GM18517 (cell line): ENCODE results near the gene TNNC1.

Experiments used
- ATAC-seq: cut with Tn5 transposase; IDR thresholded peaks from one replicate; pipeline ENCODE4 v1.9.1; 2021; ENCODE audit warnings: mild to moderate bottlenecking, moderate library complexity; ENCODE audit not compliant: unreplicated experiment

TNNC1 gene

DNA sequence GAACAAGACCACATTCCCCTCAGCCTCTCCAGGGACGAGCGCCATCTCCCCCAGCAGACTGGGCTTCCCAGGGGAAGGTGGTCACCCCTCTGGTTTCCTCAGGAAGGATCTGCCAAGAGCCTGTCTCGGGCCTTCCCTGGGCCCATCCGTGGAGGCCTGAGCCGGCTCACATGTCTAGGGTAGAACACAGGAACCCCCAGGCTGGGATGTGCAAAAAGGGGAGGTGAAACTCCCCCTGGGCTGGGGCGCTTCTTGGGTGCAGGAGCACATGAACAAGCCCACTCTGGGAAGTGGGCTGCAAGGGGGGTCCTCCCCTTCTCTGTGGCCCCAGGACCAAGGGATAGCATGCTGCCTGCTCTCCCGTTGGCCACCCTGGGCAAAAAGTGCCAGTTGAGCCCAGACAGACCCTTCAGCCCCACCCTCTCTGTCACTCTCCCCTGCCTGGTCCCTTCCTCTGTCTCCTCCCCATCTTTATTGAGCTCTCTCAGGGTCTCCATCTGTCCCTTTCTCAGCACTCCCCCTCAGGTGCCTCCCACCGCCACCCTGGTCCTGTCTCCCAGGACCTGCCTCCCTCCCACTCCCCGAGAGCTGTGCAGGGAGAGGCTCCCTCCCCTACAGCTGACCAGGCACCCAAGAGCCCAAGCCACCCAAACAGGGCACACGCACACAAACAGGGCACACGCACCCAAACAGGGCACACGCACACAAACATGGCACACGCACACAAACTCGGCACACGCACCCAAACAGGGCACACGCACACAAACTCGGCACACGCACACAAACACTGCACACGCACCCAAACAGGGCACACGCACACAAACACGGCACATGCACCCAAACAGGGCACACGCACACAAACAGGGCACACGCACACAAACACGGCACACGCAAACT is 9.8 kb downstream of the TNNC1 start:
- no peak for ATAC-seq

DNA sequence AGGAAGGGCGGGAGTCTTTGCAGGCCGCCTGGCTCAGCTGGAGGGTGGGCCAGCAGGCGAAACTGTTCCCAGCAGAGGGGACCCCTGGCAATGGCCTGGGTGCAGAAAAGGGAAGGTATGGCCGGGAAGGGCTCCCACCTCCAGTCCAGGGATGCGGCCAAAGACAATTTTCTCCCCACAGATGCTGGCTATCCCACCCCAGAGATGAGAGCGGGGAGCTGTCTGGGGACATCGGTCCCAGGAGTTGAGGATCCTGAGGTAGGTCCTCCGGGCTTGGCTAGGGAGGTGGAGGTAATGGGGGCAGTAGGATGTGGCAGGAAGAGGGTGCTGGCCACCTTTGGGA is 10.6 kb downstream of the TNNC1 start:
- no peak for ATAC-seq

DNA sequence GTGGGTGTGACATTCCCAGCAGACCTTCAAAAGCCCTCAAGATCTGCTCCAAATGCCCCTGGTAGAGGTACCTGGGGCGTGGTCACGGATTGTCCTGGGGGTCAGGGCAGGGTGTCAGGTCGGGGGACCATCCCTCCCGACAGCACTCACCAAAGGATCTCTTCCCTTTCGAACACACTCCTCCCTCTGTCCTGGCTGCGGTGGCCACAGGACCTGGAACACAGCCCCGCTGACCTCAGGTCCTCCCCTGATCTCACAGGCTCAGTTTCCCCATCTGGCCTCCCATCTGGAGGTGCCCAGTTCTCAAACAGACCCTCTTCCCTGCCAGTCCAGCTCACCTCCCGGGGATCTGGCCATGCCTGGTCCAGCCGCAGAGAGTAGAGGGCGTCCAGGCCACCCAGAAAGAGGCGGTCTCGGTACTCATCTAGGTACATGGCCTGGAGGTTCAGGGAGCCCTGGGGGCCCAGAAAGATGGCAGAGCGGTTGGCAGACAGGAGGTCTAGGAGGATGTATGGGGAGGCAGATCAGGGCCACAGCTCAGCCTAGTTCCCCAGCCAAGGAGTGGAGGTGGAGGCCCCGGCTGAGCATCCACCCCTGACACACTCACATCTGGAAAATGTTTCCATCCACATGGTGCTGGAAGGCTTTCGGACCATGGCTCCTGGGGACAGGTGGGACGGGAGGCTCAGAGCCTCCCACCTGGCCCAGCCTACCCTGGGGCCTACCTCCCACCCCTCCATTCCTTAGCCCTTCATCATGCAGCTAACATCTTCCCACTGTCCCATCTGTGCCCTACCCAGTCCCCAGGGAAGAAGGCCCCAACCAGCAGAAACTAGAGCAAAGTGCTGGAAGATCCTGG is 11.2 kb downstream of the TNNC1 start:
- no peak for ATAC-seq

DNA sequence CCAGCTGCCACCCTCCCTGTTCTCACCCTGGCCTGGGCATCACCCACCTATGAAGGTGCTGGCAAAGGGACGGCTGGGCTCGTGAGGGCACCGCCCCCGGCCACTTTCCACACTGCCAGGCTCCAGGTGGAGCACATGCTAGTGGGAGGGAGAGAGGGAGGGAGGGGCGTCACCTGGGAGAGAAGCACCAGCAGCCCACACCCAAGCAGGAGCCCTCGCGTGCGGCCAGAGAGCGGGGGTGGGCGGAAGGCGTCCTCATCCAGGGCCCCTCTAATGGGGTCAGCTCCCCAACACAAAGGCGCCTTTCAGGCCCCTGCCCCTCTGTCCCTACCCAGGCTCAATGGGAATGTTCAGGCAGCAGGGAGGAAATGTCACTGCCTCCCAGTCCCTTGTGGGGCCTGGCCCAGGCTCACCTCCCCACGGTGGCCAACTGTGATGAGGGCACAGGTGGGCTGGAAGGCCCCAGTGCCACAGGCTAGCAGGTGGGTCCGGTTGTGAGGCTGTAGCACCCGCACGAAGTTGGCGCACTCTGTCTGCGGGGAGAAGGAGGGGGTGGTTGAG is 12.0 kb downstream of the TNNC1 start:
- ATAC-seq, result no peak

DNA sequence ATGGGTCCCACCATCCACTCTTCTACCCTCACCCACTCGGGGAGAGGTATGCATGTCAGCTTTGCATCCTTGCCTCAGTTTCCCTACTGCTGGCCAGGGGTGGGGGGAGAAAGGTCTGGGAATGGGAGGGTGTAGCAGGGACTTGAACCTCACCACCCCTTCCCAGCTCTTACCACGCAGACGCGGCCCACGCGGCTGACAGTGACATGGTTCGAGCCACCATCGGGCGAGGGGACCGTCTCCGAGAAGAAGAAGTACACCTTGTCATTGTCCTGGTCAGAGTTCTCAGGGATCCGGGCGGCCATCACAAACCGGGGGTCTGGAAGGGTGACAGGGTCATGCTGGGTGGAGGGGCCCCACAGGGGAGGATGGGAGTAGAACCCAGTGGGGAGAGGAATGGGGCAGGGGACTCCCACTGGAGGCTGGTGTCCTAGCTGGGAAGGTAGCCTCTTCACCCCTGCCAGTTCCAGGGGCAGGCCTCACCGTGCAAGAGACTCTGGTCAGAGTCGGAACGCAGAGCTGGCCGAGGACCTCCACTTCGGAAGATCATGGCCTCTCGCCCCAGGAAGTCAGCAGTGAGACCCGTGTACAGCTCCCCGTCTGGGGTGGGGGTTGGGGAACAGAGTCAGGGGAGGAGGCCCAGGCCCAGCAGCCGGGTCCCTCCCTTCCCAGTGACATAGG is 12.6 kb downstream of the TNNC1 start:
- ATAC-seq, result no peak

DNA sequence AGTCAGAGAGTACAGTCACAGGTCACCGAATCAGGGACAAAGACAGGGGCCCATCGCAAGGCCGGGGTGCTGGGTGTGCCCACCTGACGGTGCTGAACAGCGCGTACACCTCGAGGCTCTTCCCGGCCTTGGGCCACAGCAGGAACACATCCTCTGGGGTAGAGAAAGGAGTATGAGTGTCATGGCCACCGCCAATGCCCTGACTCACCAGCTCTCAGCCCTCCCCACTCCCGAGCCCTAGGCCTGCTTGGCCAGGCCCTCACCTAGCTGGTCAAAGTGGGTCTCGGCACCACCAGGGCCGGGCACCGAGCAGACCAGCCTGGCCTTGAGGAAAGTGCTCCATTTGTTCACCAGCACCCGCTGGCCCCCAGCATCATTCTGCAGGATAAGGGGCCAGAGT is 13.2 kb downstream of the TNNC1 start:
- ATAC-seq, result no peak

DNA sequence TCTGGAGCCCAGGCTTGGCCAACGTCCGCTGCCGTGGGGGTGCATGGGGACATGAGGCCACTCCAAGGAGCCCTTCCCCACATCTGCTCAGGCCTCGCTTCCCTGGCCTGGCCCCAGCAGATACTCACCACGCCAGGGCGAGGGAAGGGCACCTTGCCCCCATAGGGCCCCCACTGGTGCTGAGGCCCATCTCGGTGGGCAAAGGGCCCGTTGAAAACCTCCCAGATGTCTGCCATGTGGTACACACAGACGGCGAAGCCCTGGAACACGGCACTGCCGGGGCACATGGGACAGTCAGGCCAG is 13.6 kb downstream of the TNNC1 start:
- ATAC-seq, result no peak

DNA sequence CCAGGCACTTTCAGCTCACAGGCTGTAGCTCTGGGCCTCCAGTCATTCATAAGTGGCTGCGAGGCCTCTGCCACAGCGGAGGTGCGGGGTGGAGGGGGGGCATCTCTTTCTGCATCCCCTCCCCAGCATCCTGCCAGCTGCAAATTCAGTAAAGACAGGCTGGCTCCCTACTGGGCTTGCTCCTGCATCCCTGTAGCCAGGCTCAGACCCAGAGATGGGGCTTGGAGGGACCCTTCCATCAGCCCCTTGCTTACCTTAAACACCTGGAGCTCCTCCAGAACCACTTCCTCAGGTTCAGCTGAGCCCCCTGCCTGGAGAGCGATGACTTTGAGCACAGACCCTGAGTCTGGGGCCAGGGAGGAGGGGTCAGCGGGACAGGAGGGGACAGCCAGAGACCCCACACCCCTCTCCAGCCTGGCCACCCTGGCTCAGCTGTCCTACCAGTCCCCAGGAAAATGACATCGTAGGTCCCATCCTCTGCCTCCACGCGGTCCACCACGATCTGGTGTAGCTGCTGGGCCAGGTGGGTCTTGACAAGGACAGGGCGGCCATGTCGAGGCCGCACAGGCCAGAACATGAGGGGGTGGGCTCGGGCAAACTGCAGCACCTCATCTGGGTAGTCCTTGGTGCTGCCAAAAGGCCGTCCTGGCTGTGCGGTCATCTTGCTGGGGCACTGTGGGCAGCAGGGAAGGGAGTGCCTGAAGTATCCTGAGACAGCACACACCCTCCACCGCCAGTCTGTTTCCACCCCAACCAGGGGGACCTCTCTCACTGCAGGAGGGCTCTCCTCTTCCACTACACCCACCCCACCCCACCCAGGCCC is 14.2 kb downstream of the TNNC1 start:
- ATAC-seq, result no peak

DNA sequence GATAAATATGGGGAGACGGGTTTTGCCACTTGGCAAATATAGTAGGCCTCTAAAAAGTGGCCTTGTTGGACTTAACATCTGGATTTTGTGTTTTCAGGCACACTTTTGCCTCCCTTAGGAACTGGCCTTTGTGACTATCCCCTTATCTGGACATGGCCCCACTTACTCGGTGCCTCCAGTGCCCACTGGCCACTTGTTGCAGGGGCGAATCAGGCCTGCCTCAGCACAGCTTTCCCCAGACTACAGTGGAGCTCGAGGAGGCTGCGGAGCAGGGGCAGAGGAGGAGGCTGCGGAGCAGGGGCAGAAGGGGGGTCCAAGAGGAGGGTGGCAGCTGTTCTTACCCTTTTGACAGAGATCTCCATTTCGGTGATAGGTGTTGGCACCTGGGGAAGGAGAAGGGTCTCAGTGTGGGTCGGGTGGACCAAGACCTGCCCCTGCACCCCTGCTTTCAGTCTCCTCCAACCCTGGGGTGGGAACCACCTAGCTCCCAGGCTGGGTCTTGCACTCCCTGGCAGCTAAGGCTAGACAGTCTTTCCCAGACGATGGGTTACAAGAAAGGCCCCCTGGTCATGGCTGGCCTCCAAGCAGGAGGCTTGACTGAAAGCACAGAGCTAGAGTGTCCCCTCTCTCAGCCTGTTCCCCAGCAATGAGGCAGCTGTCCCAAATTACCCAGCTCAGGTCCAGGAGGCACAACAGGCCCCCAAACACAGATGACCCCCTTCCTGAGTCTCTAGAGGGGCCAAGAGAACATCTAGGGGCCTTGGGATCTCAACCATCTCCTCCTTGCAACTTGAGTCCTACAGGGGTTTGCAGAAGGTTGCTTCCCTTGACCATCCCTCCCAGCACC is 15.0 kb downstream of the TNNC1 start:
- no peak for ATAC-seq

DNA sequence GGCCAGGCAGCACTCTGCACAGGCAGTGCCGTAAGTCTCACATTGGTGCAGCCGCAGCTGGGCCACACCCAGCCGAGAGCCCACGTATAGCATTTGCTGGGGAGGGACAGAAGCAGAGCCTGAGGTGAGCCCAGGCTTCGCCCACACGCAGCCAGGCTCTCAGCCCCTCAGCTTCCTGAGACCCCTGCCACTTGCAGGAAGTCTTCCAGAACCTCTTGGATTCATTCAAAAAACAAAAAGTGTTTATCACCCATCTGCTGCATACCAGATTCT is 15.8 kb downstream of the TNNC1 start:
- no peak for ATAC-seq

DNA sequence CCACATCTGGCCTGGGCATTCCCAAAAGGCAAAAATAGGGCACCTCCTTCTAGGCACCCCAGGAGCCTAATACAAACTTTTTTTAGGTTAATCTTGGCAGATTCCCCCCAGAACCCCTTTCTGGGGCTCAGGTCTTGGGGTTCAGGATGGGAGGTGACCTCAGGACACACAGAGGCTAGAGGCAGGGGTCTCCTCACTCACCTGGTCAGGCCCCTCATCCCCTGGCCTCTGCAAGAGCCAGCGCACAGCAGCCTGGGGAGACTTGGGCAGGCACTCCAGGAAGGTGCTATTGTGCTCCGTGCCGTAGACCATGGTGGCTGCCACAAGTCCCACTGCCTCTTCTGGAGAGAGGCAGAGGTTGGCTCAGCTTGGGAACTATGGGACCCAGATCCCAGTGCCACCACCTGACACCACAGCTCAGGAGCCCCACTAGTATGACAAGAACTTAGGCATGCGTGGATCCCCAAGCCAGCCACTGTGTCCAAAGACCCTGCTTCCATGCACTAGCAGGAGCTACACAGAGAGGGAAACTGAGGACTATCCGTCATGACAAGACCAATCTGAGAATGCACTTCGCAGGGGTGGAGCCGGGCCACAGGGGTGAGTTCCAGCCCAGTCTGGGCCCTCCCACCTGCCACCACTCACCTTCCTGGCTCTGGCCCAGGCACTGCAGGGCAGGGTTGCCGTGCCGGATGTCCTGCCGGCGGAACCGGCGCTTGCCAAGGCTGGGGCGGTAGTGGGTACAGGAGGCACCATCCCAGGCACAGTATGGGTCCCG is 16.3 kb downstream of the TNNC1 start:
- no peak for ATAC-seq

DNA sequence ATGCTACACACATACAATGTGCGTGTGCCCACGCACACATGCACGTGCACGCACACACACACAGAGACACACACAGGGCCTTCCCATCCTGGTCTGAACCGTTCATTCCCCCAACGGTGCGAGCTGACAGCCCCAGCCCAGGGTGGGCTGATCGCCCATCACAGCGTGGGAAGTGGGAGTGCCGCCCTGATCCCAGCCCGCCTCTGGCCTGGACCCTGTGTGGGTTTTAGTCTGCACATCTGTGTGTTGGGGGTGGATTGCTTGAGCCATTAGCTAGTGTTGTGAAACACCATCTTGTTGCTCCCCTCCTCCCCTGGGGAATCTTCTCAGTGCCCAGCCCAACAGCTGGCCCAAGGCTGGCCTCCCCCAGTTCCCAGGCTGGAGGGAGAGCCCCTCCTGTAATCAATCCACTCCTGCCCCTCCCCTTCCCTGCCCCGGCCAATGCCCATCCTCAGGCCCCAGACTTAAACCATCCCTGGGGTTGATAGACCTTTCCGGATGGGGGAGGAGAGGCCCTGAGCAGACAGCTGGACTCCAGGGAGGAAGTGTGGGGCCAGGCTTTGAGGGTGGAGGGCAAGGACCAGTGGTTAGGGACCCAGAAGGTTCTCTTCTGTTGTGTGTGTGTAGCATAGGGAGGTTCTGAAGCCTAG is 17.2 kb downstream of the TNNC1 start:
- ATAC-seq, result no peak

DNA sequence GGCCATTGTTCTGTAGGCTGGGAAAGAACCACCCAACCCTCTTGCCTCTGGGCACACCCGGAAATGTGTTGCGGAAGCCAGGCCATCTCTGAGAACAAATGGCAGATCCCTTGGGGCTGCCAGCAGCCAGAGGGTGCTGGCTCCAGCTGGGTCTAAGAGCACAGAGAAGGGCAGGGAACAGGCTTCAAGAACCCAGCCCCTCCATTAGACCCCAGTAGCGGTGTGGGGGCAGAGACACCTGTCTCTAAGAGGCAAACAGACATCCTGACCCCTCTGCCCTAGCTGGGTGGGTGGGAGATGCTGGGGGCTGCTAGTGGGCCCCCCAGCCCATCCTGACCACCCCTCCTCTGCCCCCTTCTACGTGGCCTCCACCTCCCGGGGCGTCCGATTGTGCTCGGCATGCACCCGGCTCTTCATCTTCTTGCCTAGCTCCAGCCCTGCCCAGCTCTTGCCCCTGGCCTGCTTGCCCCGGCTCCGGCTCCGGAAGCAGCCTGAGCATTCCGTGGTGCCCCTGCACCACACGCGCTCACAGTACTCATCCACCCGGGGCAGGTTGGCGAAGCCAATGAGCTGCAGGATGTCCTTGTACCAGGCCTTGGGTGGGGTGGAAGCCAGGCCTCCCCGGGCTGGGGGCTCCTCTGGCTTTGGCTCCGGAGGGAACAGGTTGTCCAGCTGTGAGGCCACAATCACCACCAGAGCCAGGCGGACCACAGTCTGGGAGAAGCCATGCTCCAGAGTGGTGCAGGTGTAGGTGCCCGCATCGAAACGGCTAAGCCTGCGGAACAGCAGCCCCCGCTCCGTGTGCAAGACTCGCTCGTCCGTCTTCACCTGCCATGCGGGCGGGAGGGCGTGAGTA is 18.4 kb downstream of the TNNC1 start:
- ATAC-seq, result no peak

DNA sequence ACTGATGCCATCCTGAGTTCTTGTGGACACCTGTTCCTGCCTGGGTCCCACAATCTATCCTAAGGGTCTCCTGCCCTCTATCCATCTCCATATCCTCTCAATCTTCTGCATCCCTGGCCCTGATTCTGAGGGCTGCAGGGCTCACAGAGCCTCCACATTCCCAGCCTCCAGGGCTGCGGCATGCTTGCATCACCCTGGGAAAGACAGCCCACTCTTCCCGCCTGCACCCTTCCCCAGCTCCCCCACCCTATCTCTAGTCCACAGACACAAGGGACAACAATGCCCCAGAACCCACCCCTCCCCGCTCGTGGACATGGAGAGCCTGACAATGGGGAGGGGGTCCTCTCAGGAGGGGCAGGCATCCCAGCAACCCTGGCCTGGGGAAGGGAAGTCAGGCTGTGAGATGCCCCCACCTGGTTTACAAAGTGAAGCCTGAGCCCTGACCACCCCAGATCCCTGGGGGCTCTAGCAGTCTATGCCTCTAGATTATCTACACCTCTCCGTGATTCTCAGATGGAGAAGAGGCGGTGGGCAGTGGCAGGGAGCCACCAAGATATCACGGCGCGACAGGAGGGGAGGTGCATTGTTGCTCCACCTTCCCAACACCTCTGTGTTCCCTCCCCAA is 19.2 kb downstream of the TNNC1 start:
- ATAC-seq, result no peak

DNA sequence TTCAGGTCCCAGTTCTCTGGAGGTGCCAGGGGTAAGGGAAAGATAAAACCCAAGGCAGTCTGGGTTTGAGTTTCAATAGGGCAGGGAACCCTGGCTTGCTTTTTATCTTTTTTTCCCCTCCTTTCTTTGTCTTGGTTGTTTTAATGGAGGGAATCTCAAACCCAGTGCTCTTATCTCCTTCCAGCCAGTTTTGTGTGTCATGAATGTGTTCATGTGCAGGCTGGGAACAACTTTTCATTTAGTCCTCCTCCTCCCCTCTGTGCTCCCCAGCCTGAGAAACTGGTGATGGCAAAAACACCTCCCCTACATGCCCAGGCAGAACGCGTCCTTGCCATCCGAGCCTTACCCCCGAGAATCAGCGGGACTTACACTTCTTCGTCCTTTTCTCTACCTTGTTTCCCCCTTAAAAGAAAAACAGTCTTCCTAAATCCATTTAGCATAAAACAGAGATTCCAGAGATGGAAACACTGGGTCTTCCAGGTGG is 19.8 kb downstream of the TNNC1 start:
- ATAC-seq, result no peak

DNA sequence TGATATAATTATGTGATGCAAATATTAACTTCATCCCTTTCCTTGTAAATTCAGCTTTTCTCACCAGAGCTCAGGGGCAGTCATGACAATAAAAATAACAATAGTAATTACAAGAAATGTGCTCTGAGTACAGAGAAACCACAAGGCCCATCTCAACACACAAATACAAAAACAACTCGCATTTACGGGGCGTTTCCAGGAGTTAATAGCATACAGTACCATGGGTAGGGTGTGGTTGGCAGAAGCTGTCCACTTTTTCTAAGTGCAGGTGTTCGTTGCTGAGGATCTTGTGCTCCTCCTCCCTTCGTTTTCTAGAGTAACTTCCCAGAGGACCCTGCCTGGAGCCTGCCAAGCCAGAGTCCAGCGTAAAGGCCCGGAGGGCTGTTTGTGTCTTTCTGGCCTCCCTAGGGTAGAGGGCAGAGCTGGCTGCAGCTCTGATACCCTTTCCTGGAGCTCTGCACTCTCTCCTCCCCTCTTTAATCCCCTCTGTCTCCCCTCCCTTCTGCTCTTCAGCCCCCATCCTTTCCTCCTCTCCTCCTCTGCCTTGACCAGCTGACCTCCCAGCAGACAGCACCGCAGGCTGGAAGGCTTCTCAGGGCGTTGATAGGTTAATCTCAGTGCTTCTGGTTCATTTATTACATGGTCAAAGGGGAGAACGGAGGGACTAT is 20.4 kb downstream of the TNNC1 start:
- no peak for ATAC-seq

DNA sequence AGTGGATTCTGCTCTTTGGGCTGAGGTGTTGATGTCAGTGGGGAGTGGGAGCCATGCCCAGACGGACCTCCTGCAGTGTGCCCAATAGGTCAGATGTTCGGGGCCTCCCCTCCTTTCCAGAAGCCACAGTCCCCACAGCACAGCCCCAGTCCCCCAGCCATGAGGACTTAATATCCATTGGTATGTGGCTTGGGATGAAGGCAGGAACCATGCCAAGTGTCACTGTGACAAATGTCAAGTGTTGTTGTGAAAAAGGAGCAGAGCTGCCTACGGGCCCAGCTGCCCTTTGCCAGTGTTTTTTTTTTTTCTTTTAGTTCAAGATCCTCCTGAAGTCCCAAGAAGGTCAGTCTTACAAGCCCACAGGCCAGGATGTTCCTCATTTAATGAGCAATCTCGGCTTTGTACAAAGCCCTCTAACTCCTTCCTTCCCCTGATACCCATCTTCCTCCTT is 21.1 kb downstream of the TNNC1 start:
- no peak for ATAC-seq
